Endothelial cell (in vitro differentiated cells): ENCODE measurements around the gene TRAPPC12. TPM values are rescaled to one million over a fixed set of nuclear protein-coding genes. Genes with fewer than 3 reads are reported as not detected.

Source experiments
- DNase-seq: peaks from one replicate; pipeline ENCODE4 v3.0.0; 2021; ENCODE audit warnings: low spot score
- H3K27ac Mint-ChIP-seq: one replicate; pipeline ENCODE4 v1.8.0; 2021; ENCODE audit warnings: mixed read lengths, inconsistent platforms; ENCODE audit not compliant: unreplicated experiment
- H3K27me3 Mint-ChIP-seq: one replicate; pipeline ENCODE4 v1.8.0; 2021; ENCODE audit warnings: mild to moderate bottlenecking, moderate library complexity, mixed read lengths, inconsistent platforms; ENCODE audit not compliant: unreplicated experiment
- H3K36me3 Mint-ChIP-seq: one replicate; pipeline ENCODE4 v1.8.0; 2021; ENCODE audit warnings: mild to moderate bottlenecking, low read depth, mixed read lengths, inconsistent platforms; ENCODE audit not compliant: unreplicated experiment
- H3K4me1 Mint-ChIP-seq: one replicate; pipeline ENCODE4 v1.8.0; 2021; ENCODE audit warnings: mild to moderate bottlenecking, mixed read lengths, inconsistent platforms; ENCODE audit not compliant: unreplicated experiment
- H3K4me3 Mint-ChIP-seq: one replicate; pipeline ENCODE4 v1.8.0; 2021; ENCODE audit warnings: mild to moderate bottlenecking, mixed read lengths, inconsistent platforms; ENCODE audit not compliant: unreplicated experiment
- H3K9me3 Mint-ChIP-seq: one replicate; pipeline ENCODE4 v1.8.0; 2021; ENCODE audit warnings: mixed read lengths, inconsistent platforms; ENCODE audit not compliant: unreplicated experiment
- CTCF ChIP-seq: fragments of 200-600 bp; sonication (generic); IDR thresholded peaks from one replicate; pipeline ENCODE4 v1.5.0; 2021; ENCODE audit warnings: antibody characterized with exemption; ENCODE audit not compliant: unreplicated experiment
- total RNA-seq: library from RNA; stranded (reverse); fragmentation: NEBNext Ultra II Directional; extraction: Animal tissue kit (Norgen Biotek cat#: 25700); gene quantifications from one replicate; pipeline ENCODE4 v1.2.1, GENCODE V29; 2021; ENCODE audit not compliant: unreplicated experiment

Gene TRAPPC12
- total RNA-seq, 1 donor from 2014 or later = 105 TPM

- TF ChIP-seq CTCF = no peak
- Mint-ChIP-seq H3K4me3 (no peak overlapping the region), H3K4me1 (peaks cover 11% of the 10 kb centered on the region), H3K36me3 (peaks cover 37% of the 10 kb centered on the region), H3K27me3 (no peaks in the 10 kb centered on the region), H3K27ac (no peak overlapping the region), H3K9me3 (no peaks in the 10 kb centered on the region)
- DNase-seq = no peak
These were observed 41.2 kb upstream of the TRAPPC12 start for GRCh38 chr2:3338340-3338739.

- DNase-seq = no peak
- peaks cover 27% of the 10 kb centered on the region for H3K36me3 Mint-ChIP-seq
- H3K27ac Mint-ChIP-seq = no peak overlapping the region
- TF ChIP-seq CTCF = no peak
- no peaks in the 10 kb centered on the region for H3K9me3 Mint-ChIP-seq
- H3K27me3 Mint-ChIP-seq = no peaks in the 10 kb centered on the region
- H3K4me1 Mint-ChIP-seq = peaks cover 4% of the 10 kb centered on the region
- H3K4me3 Mint-ChIP-seq = no peak overlapping the region
These were observed 39.4 kb upstream of the TRAPPC12 start for GRCh38 chr2:3340144-3340543.

GRCh38 chr2:3341336-3341735 is 38.2 kb upstream of the TRAPPC12 start:
- Mint-ChIP-seq H3K9me3 (no peaks in the 10 kb centered on the region), H3K4me3 (no peak overlapping the region), H3K36me3 (peaks cover 19% of the 10 kb centered on the region), H3K27ac (no peak overlapping the region), H3K4me1 (no peaks in the 10 kb centered on the region), H3K27me3 (no peaks in the 10 kb centered on the region)
- TF ChIP-seq CTCF = no peak
- DNase-seq = no peak

GRCh38 chr2:3342324-3342723 is 37.2 kb upstream of the TRAPPC12 start:
- Mint-ChIP-seq H3K4me1 (no peaks in the 10 kb centered on the region), H3K9me3 (no peaks in the 10 kb centered on the region), H3K27ac (no peak overlapping the region), H3K36me3 (peaks cover 24% of the 10 kb centered on the region), H3K4me3 (no peak overlapping the region), H3K27me3 (no peaks in the 10 kb centered on the region)
- no peak for DNase-seq
- TF ChIP-seq CTCF = no peak

DNA sequence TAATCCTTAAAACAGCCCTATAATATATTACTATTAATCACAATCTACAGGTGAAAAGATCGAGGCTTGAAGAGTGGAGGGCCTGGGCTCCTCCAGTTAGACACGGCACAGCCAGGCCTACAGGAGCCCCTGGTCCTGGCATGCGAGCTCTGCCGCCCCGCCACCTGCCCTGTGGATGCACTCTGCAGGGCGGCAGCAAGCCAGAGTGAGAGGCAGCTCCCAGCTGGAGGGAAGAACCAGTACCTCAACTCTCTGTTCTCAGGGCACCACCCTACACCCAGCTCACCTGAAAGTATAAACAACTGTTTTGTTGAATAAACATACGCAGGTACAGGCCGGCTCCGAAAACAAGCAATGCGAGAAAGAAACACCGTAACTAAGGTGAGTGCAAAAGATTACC is 36.5 kb upstream of the TRAPPC12 start:
- no peak for TF ChIP-seq CTCF
- H3K4me3 Mint-ChIP-seq = no peak overlapping the region
- H3K27ac Mint-ChIP-seq = no peak overlapping the region
- no peaks in the 10 kb centered on the region for H3K27me3 Mint-ChIP-seq
- no peaks in the 10 kb centered on the region for H3K9me3 Mint-ChIP-seq
- no peak for DNase-seq
- H3K4me1 Mint-ChIP-seq = no peaks in the 10 kb centered on the region
- H3K36me3 Mint-ChIP-seq = peaks cover 22% of the 10 kb centered on the region
